Head of caudate nucleus (tissue), 42 donors: ENCODE results near the gene SPATC1L.
"Not testable (repeated sequence)": the region's sequence is repeated elsewhere in the genome, so short reads cannot be mapped to it uniquely, and the experiment has no call there.

Source experiments
- DNase-seq, 42 donors: peaks; one replicate each; pipeline versions ENCODE4 v3.0.0 to v3.0.0-alpha.2; 2020 to 2021; ENCODE audit warnings: mixed read lengths in 7 of 42
- intact Hi-C: fragments of 100-400 bp; cut with DNase I; formaldehyde crosslinking; loops from one replicate; pipeline ENCODE4 v1.15.0; 2022

SPATC1L gene

DNA sequence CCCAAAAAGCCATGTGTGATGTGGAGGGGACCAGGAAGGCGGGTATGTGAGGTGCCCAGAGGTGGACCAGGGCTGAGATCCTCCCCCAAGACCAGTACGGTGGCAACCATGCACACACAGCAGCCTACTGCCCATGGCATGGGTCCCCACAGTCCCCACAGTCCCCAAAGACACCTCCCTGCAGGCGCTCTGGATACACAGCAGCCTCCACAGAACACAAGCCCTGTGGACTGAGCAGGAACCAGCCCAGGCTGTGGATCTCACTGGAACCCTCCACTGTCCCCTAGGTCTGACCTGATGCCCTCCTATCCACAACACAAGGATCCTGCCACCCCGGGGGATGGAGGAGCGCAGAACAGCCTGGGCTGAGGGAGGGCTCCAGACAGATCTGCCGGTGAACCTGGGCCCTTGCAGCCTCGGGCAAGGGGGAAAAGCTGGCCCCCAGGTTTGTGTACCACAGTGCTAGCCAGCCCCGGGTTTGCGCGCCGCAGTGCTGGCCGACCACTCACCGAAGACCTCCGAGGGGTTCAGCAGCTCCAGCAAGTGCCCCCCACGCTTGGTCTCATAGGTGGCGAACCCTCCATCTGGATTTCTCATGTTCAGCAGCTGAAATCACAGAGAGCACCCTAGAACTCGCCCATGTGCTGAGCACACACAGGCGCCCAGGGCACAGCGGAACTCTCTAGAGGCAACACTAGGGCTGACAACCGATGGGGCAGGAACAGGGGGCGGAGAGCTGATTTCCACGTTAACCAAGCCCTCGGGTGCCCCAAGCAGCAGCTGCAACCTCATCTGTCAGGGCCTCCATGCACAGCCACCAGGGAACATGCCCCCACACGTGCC lies 22.1 kb upstream of the SPATC1L start:
- DNase-seq: peak in 1 of 42 donors; percentile 1
- intact Hi-C loops: no loop called here

- DNase-seq: no peak
- intact Hi-C loops: no loop called here
These were observed 21.5 kb upstream of the SPATC1L start for GRCh38 chr21:46205766-46206162.

DNA sequence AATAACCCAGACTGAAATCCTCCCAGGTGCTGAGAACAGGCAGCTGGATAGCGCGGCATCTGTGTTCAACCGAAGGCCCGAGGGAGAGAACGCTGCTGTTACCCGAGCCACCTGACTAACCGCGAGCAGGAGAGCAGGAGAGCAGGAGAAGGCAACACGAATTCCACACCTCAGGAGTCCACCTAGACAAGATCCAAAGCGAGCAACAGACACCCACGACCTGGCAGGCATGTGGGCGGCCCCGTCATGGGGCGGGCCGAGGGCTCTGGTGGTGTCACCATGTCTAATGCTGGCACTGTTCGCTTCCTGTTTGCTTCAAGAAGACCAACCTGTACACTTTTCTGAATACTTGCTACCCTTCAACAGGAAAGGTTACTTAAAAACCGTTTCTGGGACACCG lies 20.9 kb upstream of the SPATC1L start:
- peak in 5 of 42 donors; percentile 2 to 52 (median 39) for DNase-seq
- intact Hi-C loops: no loop called here

GRCh38 chr21:46203203-46203600 lies 18.9 kb upstream of the SPATC1L start:
- DNase-seq: no peak
- intact Hi-C loops: no loop called here

GRCh38 chr21:46202592-46203202 lies 18.4 kb upstream of the SPATC1L start:
- intact Hi-C loops: no loop called here
- DNase-seq: no peak

DNA sequence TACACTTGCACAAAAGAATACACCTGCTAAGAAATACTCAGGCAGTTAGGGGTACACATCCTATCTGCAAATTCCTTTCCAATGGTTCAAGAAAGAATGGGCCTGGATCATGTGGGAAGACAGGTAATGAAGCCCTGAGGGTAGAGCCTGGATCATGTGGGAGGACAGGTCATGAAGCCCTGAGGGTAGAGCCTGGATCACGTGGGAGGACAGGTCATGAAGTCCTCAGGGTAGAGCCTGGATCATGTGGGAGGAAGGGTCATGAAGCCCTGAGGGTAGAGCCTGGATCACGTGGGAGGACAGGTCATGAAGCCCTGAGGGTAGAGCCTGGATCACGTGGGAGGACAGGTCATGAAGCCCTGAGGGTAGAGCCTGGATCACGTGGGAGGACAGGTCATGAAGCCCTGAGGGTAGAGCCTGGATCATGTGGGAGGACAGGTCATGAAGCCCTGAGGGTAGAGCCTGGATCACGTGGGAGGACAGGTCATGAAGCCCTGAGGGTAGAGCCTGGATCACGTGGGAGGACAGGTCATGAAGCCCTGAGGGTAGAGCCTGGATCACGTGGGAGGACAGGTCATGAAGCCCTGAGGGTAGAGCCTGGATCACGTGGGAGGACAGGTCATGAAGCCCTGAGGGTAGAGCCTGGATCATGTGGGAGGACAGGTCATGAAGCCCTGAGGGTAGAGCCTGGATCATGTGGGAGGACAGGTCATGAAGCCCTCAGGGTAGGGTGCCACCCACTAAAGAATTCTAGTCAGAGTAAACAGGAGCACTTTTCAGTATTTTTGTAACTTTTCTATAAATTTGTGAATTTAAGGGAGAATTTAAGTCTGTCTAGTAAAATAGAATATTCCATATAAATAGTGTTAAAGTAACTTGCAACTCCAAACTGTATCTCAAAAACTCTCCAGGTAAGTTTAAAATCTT lies 16.9 kb upstream of the SPATC1L start:
- intact Hi-C loops, DNase-seq: not testable (repeated sequence)

DNA sequence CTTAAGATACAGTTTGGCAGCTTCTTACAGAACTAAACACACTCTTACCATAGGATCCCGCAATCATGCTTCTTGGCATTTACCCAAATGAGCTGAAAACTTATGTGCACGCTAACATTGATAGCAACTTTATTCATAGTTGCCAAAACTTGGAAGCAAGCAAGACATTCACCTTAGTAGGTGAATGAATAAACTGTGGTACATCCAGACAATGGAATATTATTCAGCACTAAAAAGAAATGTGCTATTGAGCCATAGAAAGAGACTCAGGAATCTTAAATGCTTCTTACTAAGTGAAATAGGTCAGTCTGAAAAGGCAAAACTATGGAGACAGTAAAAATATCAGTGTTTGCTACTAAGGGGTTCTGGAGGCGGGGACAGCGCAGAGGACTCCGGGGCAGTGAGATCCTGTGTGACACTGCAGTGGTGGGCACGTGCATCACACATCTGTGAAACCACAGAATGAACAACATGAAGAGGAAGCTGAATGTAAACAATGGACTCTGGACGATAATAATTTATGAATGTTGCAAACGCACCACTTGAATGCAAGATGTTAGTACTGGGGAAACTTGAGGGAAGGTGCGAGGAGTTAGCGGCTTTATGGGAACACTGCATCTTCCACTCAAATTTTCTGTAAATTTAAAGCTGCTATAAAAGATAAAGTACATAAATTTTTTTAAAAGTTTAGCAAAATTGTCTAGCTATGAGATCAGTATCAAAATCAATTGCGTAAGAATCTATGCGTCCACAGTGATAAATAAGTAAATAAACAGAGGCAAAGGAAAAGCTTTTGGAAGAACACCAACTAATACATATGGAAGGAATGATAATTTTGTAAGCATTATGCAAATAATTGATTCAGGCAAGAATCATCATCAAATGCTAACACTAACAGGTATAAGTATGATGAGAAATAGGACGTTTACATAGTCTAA lies 15.4 kb upstream of the SPATC1L start:
- DNase-seq: peak in 7 of 42 donors; percentile 1 to 18 (median 3)
- intact Hi-C loops: no loop called here

- intact Hi-C loops: no loop called here
- DNase-seq: peak in 13 of 42 donors; percentile 2 to 39 (median 7)
These were observed 12.5 kb upstream of the SPATC1L start for GRCh38 chr21:46196733-46197132.

GRCh38 chr21:46195595-46196195 lies 11.4 kb upstream of the SPATC1L start:
- peak in 14 of 42 donors; percentile 2 to 32 (median 10) for DNase-seq
- intact Hi-C loops: no loop called here

- peak in 18 of 42 donors; percentile 4 to 35 (median 10) for DNase-seq
- intact Hi-C loops: no loop called here
These were observed 10.4 kb upstream of the SPATC1L start for GRCh38 chr21:46194374-46195334.

DNA sequence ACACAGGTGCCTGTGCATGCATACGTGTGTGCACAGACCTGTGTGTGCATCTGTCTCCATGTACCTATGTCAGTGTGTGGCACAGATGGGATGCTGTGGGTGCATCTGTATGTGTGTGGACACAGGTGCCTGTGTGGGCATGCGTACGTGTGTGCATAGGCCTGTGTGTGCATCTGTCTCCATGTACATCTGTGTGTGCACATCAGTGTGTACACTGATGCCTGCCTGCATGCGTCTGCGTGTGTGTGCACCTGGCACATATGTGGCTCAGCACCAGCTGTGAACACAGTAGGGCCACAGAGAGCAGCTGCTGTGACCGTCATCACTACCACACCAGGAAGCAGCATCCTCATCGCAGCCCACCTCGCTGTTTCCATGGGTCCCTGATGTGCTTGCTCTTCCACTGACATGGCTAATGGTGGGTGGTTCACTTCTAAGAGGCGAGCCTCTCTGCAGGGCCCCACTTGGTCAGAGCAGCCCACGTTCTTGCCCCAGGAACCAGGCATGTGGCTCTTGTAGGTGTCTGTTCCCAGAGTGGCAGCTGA lies 9.6 kb upstream of the SPATC1L start:
- peak in 15 of 42 donors; percentile 3 to 29 (median 7) for DNase-seq
- intact Hi-C loops: no loop called here

DNA sequence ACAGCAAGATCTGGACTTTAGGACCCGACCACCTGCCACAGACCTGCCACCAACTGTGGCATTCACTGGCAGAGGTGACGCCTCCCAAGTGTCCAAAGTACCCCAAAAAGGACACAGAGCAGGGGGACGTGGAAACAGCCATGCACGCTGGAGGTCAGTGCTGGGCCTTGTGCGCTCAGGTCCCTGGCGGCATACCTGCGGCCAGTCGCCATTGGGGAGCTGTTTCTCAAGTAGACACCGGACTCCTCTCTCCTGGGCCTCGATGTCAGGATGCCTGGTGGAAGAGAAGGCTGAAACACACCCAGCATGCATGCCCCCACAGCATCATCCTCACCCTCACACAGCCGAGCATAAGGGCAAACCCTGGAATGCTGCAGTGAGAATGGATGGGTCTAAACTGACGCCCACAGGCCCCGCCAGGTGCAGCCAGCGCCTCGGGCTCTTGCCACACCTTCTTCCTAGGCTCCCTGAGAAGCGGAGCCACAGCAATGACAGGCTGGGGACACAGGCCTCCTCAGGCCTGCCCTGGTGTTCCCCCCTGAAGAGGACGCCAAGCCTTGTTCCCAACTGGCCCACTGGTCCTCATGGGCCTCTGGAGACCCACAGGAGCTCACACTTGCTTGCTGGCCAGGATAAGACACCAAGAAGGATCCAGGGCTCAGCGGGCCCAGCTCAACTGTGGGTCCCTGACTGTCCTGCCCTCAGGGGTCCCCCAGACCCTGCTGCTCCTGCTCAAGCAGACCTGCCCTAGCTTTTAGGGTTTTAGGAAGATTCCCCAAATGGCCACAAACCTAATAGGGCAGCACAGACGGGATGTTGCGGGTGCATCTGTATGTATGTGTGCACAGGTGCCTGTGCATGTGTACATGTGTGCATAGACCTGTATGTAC lies 7.7 kb upstream of the SPATC1L start:
- intact Hi-C loops: no loop called here
- peak in 19 of 42 donors; percentile 6 to 41 (median 14) for DNase-seq

- intact Hi-C loops: no loop called here
- DNase-seq: peak in 17 of 42 donors; percentile 4 to 45 (median 12)
These were observed 7.0 kb upstream of the SPATC1L start for GRCh38 chr21:46191257-46191685.

- intact Hi-C loops: no loop called here
These were observed 6.4 kb upstream of the SPATC1L start for GRCh38 chr21:46190491-46191131.

GRCh38 chr21:46189959-46190490 lies 5.8 kb upstream of the SPATC1L start:
- peak in 16 of 42 donors; percentile 1 to 35 (median 10) for DNase-seq
- intact Hi-C loops: no loop called here

More at GRCh38 chr21:46190491-46191131, 6.4 kb upstream of the SPATC1L start:
- peak in 19 of 42 donors; percentile 1 to 39 (median 9) for DNase-seq
